SW 1271 (cell line): ENCODE measurements around the gene NMUR1.
A peak's percentile ranks its signal among the peaks of the same experiment; 100 is the strongest.
"Not testable (repeated sequence)": the region's sequence is repeated elsewhere in the genome, so short reads cannot be mapped to it uniquely, and the experiment has no call there.

ENCODE experiments used
- DNase-seq, 2 experiments: peaks; one replicate each; lab custom pipeline; 2025; lab: John Stamatoyannopoulos, UW

NMUR1 gene

GRCh38 chr2:231530099-231531011, at the start of gene NMUR1:
NMUR1 (minus strand) TSS chr2:231530445; CDS start chr2:231530361, 84 bp downstream.
- DNase-seq: no peak

GRCh38 chr2:231579560-231579959, 49.3 kb upstream of the NMUR1 start:
- no peak for DNase-seq

- not testable (repeated sequence) for DNase-seq
Measured at GRCh38 chr2:231578655-231579054, 48.4 kb upstream of the NMUR1 start.

GRCh38 chr2:231576465-231576864, 46.2 kb upstream of the NMUR1 start:
- no peak for DNase-seq

GRCh38 chr2:231575612-231576256, 45.5 kb upstream of the NMUR1 start:
- DNase-seq: no peak

GRCh38 chr2:231573698-231574421, 43.6 kb upstream of the NMUR1 start:
- no peak for DNase-seq

- DNase-seq: no peak
Measured at GRCh38 chr2:231573096-231573495, 42.9 kb upstream of the NMUR1 start.

GRCh38 chr2:231571661-231572191, 41.5 kb upstream of the NMUR1 start:
- DNase-seq: no peak

GRCh38 chr2:231570915-231571314, 40.7 kb upstream of the NMUR1 start:
- DNase-seq: not testable (repeated sequence)

- DNase-seq: no peak
Measured at GRCh38 chr2:231568785-231569435, 38.7 kb upstream of the NMUR1 start.

- no peak for DNase-seq
Measured at GRCh38 chr2:231568098-231568784, 38.0 kb upstream of the NMUR1 start.

- no peak for DNase-seq
Measured at GRCh38 chr2:231567159-231567558, 36.9 kb upstream of the NMUR1 start.

GRCh38 chr2:231565887-231566594, 35.8 kb upstream of the NMUR1 start:
- no peak for DNase-seq

GRCh38 chr2:231563378-231563961, 33.2 kb upstream of the NMUR1 start:
- DNase-seq: peak in 1 of 2 experiments; percentile 57

GRCh38 chr2:231557571-231558217, 27.4 kb upstream of the NMUR1 start:
- DNase-seq: peak; percentile 20 to 39

- DNase-seq: no peak
Measured at GRCh38 chr2:231556981-231557380, 26.7 kb upstream of the NMUR1 start.

- not testable (repeated sequence) for DNase-seq
Measured at GRCh38 chr2:231556496-231556895, 26.3 kb upstream of the NMUR1 start.

GRCh38 chr2:231554748-231555545, 24.7 kb upstream of the NMUR1 start:
- DNase-seq: no peak

- no peak for DNase-seq
Measured at GRCh38 chr2:231554327-231554726, 24.1 kb upstream of the NMUR1 start.
